Common myeloid progenitor, CD34-positive (primary cell): ENCODE measurements around the gene MEGF11.

ENCODE experiments used
- CTCF ChIA-PET: fragments of 350-600 bp; sonication (Branson Sonifier 250); formaldehyde crosslinking; loops from one replicate; lab custom pipeline; 2021; ENCODE audit warnings: antibody characterized with exemption; lab: Charles Lee
- POLR2A ChIA-PET: fragments of 350-600 bp; sonication (Branson Sonifier 250); formaldehyde crosslinking; loops from one replicate; lab custom pipeline; 2021; ENCODE audit warnings: antibody characterized with exemption; lab: Charles Lee
- DNase-seq, 3 donors: peaks; one replicate each; pipeline versions ENCODE4 v3.0.0 to v3.0.0-alpha.2; 2013
- H3K27ac ChIP-seq, 2 experiments: 1 replicate in 1 of 2; 2 replicates in 1 of 2; pipeline ENCODE4 v1.7.0; 2013; ENCODE audit warnings: inconsistent platforms in 2 of 2, low read length in 2 of 2, mild to moderate bottlenecking in 2 of 2, low read depth in 1 of 2, moderate library complexity in 1 of 2; ENCODE audit not compliant: severe bottlenecking in 2 of 2, insufficient read depth in 1 of 2, poor library complexity in 1 of 2
- H3K27me3 ChIP-seq, 5 experiments: replicated peaks in 2 of 5; 1 replicate in 3 of 5; 2 replicates in 2 of 5; pipeline versions ENCODE4 v1.6.1 to v1.7.0; 2013; ENCODE audit warnings: low read length in 4 of 5, mild to moderate bottlenecking in 2 of 5, moderate library complexity in 2 of 5, inconsistent platforms in 1 of 5; ENCODE audit not compliant: insufficient read depth in 5 of 5, control insufficient read depth in 4 of 5
- H3K36me3 ChIP-seq, 4 experiments: 1 replicate in 2 of 4; 2 replicates in 2 of 4; pipeline versions ENCODE4 v1.6.1 to v1.7.0; 2013; ENCODE audit warnings: low read length in 3 of 4, control low read depth in 1 of 4, mild to moderate bottlenecking in 1 of 4; ENCODE audit not compliant: control insufficient read depth in 4 of 4, insufficient read depth in 4 of 4
- H3K4me1 ChIP-seq, 4 experiments: 1 replicate in 3 of 4; 2 replicates in 1 of 4; pipeline versions ENCODE4 v1.6.1 to v1.7.1; 2013; ENCODE audit warnings: low read length in 3 of 4, mild to moderate bottlenecking in 3 of 4, control low read depth in 1 of 4, inconsistent platforms in 1 of 4, moderate library complexity in 1 of 4; ENCODE audit not compliant: control insufficient read depth in 4 of 4, insufficient read depth in 4 of 4; ENCODE audit errors: control extremely low read depth in 1 of 4
- H3K4me3 ChIP-seq, 7 experiments: 1 replicate in 4 of 7; 2 replicates in 3 of 7; pipeline versions ENCODE4 v1.5.1 to v1.7.0; 2013; ENCODE audit warnings: mild to moderate bottlenecking in 7 of 7, low read length in 6 of 7, moderate library complexity in 6 of 7, inconsistent platforms in 2 of 7, low read depth in 2 of 7, control low read depth in 1 of 7; ENCODE audit not compliant: insufficient read depth in 4 of 7, control insufficient read depth in 1 of 7; ENCODE audit errors: extremely low read depth in 1 of 7
- H3K9me3 ChIP-seq, 5 experiments: 1 replicate in 4 of 5; 2 replicates in 1 of 5; pipeline versions ENCODE4 v1.6.1 to v1.7.1; 2013; ENCODE audit warnings: low read length in 4 of 5, mild to moderate bottlenecking in 2 of 5, inconsistent platforms in 1 of 5, low read depth in 1 of 5, moderate library complexity in 1 of 5; ENCODE audit not compliant: control insufficient read depth in 4 of 5, insufficient read depth in 2 of 5; ENCODE audit errors: control extremely low read depth in 1 of 5
- WGBS: methylation state at CpG from one replicate; pipeline ENCODE4 v1.1.5; 2013; ENCODE audit not compliant: insufficient coverage; 5-methylcytosine and 5-hydroxymethylcytosine counted together

The MEGF11 gene

DNA sequence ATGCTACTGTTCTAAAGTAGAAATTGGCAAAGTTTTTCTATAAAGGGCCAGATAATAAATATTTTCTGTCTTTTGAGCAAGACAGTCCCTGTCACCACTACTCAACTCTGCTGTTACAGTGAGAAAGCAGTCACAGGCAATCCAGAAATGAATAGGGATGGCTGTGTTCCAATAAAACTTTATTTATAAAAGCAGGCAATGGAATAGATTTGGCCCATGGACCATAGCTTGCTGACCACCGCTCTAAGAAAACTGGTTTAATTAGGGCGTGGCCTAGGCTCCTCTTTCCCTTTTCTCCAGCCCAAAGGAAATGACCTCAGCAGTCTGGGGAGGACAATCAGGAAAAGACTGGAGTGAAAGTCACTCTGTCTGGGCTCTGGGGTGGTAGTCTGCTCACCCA lies 183.8 kb downstream of the MEGF11 start:
- Histone ChIP-seq H3K4me1 (no peaks in the 10 kb centered on the region), H3K27me3 (peaks cover 0 to 26% (median 2%) of the 10 kb centered on the region in 5 experiments), H3K4me3 (no peak overlapping the region), H3K9me3 (no peaks in the 10 kb centered on the region), H3K36me3 (no peaks in the 10 kb centered on the region), H3K27ac (no peak overlapping the region)
- CTCF ChIA-PET: no interaction called here
- POLR2A ChIA-PET: no interaction called here
- 60% methylated on average over 1 of the region's 2 CpGs for WGBS
- no peak for DNase-seq

DNA sequence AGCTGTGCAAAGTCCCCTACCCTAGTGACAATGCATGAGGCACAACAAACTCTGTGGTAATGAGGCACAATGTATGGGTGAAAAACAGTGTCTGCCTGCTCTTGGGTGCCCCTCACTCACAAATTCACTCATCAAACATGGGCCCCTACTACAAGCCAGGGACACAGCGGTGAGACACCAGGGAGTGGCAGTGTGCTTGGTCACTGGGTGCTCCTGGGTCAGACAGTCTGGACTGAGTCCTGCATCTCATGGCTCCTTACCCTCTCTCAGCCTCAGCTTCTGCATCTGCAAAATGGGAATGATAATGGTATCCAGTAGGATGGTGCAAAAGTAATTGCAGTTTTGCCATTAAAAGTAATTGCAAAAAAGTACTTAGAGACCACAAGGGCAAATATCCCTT lies 184.7 kb downstream of the MEGF11 start:
- POLR2A ChIA-PET: no interaction called here
- Histone ChIP-seq H3K4me1 (no peaks in the 10 kb centered on the region), H3K36me3 (no peaks in the 10 kb centered on the region), H3K27ac (no peak overlapping the region), H3K4me3 (no peak overlapping the region), H3K9me3 (no peaks in the 10 kb centered on the region), H3K27me3 (peaks cover 0 to 27% (median 2%) of the 10 kb centered on the region in 5 experiments)
- no peak for DNase-seq
- CTCF ChIA-PET: no interaction called here
- no CpG with 5 or more reads among the region's 1 CpG for WGBS

DNA sequence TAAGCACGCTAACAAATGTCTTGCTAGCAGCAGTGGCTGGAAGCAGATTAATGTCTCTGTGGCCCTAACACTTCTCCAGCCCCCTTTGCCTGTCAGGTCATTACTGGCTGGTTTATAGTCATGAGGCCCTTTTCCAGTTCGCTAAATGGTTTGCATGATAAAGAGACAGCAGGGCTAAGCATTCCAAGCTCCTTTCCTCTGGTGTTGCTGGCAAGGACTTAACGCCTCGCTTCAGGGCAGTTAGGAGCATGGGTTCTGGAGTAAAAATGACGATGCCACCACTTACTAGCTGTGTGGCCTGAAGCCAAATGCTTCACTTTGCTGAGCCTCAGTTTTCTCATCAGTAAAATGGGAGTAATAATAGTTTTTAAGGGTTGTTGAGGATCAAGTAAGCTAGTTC lies 185.9 kb downstream of the MEGF11 start:
- Histone ChIP-seq H3K27me3 (peaks cover 0 to 25% (median 2%) of the 10 kb centered on the region in 5 experiments), H3K4me3 (no peak overlapping the region), H3K9me3 (no peaks in the 10 kb centered on the region), H3K4me1 (no peaks in the 10 kb centered on the region), H3K36me3 (no peaks in the 10 kb centered on the region), H3K27ac (no peak overlapping the region)
- POLR2A ChIA-PET: no interaction called here
- no peak for DNase-seq
- CTCF ChIA-PET: no interaction called here
- 84% methylated on average over 5 of the region's 5 CpGs for WGBS

DNA sequence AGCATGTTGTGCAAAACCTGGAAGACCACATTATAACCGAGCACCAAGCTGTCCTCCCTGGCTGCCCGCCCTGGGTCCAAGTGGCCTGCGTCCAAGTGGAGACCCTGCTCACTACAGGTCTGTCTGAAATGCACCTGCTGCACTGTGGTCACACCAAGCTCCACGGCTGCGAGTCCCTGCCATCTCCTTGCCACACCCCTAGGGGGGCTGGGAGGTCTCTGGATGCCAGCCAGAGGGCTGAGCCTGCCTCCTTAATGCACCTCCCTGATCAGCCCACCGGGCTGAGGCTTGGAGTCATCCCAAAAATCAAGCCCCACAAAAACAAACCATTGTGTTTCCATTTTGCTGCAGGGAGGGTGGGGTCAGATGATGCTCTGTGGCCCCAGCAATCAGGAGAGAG lies 187.1 kb downstream of the MEGF11 start:
- ChIA-PET POLR2A (interaction anchor here (0.6 kb wide), 1 partner anchor 1356 kb away, joined by 5 read pairs; no protein-coding TSS in a partner anchor), CTCF (no interaction called here)
- H3K27ac ChIP-seq: no peak overlapping the region
- H3K4me1 ChIP-seq: no peaks in the 10 kb centered on the region
- no peak for DNase-seq
- H3K9me3 ChIP-seq: no peaks in the 10 kb centered on the region
- H3K36me3 ChIP-seq: no peaks in the 10 kb centered on the region
- 77% methylated on average over 3 of the region's 6 CpGs for WGBS
- H3K4me3 ChIP-seq: no peak overlapping the region
- peaks cover 0 to 27% (median 3%) of the 10 kb centered on the region in 5 experiments for H3K27me3 ChIP-seq

DNA sequence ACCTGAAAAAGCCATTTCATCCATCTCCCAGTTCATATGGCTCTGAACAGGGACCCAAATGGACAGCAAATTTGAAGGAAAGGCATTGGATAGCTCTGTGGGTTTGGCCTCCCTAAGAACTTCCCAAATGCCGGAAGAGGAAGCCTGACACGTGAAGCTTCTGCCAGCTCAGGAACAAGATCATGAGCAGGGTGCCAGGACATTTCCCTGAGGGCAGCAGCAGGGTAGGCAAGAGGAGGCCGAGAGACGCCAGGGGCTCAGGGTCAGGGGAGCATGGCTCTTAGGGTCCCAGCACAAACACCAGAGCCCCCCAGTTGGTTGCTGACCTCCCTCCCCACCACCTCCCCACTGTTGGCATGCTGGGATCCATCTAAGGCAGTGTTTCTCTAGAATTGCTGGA lies 187.5 kb downstream of the MEGF11 start:
- Histone ChIP-seq H3K4me1 (no peaks in the 10 kb centered on the region), H3K27me3 (peaks cover 0 to 23% (median 3%) of the 10 kb centered on the region in 5 experiments), H3K36me3 (no peaks in the 10 kb centered on the region), H3K9me3 (no peaks in the 10 kb centered on the region), H3K27ac (no peak overlapping the region), H3K4me3 (no peak overlapping the region)
- POLR2A ChIA-PET: interaction anchor here (0.6 kb wide), 1 partner anchor 1356 kb away, joined by 5 read pairs; no protein-coding TSS in a partner anchor
- DNase-seq: no peak
- 14% methylated on average over 2 of the region's 4 CpGs for WGBS
- CTCF ChIA-PET: no interaction called here

DNA sequence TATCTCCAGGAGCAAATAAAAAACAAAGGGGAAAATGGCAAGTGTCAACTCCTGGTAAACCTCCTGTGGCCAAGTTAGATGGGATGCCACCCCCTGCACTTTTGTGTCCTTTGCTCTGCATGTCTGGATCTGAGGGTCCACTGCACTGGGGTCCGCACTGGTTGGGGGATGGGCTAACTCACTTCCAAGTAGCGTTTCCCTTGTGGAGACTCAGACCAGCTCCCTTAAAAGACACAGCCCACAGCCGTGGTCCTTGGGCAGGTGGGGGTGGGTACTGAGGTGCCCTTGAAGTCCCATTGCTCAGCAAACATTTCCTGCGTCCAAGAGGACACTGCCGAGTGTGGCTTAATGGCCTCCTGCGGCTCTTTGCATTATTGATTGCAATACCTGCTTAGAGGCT lies 188.2 kb downstream of the MEGF11 start:
- DNase-seq: no peak
- Histone ChIP-seq H3K36me3 (no peaks in the 10 kb centered on the region), H3K9me3 (no peaks in the 10 kb centered on the region), H3K4me1 (no peaks in the 10 kb centered on the region), H3K27ac (no peak overlapping the region), H3K27me3 (peaks cover 2 to 26% (median 3%) of the 10 kb centered on the region in 5 experiments), H3K4me3 (no peak overlapping the region)
- CTCF ChIA-PET: no interaction called here
- WGBS: 78% methylated on average over 4 of the region's 6 CpGs
- POLR2A ChIA-PET: no interaction called here

DNA sequence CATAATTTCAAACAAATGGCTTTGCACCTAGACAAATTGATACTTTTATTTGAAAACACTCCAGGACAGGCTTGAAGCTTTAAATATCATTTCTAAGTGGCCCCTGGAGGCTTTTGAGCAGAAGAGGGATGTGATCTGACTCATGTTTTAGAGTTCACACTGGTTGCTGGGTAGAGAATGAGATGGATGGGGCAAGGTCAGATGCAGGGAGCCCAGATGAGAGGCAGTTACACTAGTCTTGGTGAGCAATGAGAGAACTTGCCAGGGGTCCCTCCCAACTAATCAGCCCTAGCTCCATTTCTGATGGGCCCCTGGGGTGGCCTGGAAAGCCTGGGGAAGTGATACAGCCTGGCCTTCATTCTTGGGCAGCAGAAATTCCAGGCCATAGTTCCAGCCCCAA lies 190.4 kb downstream of the MEGF11 start:
- ChIA-PET POLR2A (no interaction called here), CTCF (interaction anchor here (0.9 kb wide), 2 partner anchors 9 to 12 kb away, joined by 3 read pairs; no protein-coding TSS in a partner anchor)
- DNase-seq: no peak
- H3K9me3 ChIP-seq: no peaks in the 10 kb centered on the region
- H3K4me3 ChIP-seq: no peak overlapping the region
- peaks cover 3 to 22% (median 10%) of the 10 kb centered on the region in 5 experiments for H3K27me3 ChIP-seq
- H3K4me1 ChIP-seq: no peaks in the 10 kb centered on the region
- H3K27ac ChIP-seq: no peak overlapping the region
- no peaks in the 10 kb centered on the region for H3K36me3 ChIP-seq
